Endothelial cell (in vitro differentiated cells): ENCODE measurements around the gene PPP1R2. TPM values are rescaled to one million over a fixed set of nuclear protein-coding genes. Genes with fewer than 3 reads are reported as not detected.

ENCODE experiments used
- DNase-seq: peaks from one replicate; pipeline ENCODE4 v3.0.0; 2021; ENCODE audit warnings: low spot score
- H3K27ac Mint-ChIP-seq: one replicate; pipeline ENCODE4 v1.8.0; 2021; ENCODE audit warnings: mixed read lengths, inconsistent platforms; ENCODE audit not compliant: unreplicated experiment
- H3K27me3 Mint-ChIP-seq: one replicate; pipeline ENCODE4 v1.8.0; 2021; ENCODE audit warnings: mild to moderate bottlenecking, moderate library complexity, mixed read lengths, inconsistent platforms; ENCODE audit not compliant: unreplicated experiment
- H3K36me3 Mint-ChIP-seq: one replicate; pipeline ENCODE4 v1.8.0; 2021; ENCODE audit warnings: mild to moderate bottlenecking, low read depth, mixed read lengths, inconsistent platforms; ENCODE audit not compliant: unreplicated experiment
- H3K4me1 Mint-ChIP-seq: one replicate; pipeline ENCODE4 v1.8.0; 2021; ENCODE audit warnings: mild to moderate bottlenecking, mixed read lengths, inconsistent platforms; ENCODE audit not compliant: unreplicated experiment
- H3K4me3 Mint-ChIP-seq: one replicate; pipeline ENCODE4 v1.8.0; 2021; ENCODE audit warnings: mild to moderate bottlenecking, mixed read lengths, inconsistent platforms; ENCODE audit not compliant: unreplicated experiment
- H3K9me3 Mint-ChIP-seq: one replicate; pipeline ENCODE4 v1.8.0; 2021; ENCODE audit warnings: mixed read lengths, inconsistent platforms; ENCODE audit not compliant: unreplicated experiment
- CTCF ChIP-seq: fragments of 200-600 bp; sonication (generic); IDR thresholded peaks from one replicate; pipeline ENCODE4 v1.5.0; 2021; ENCODE audit warnings: antibody characterized with exemption; ENCODE audit not compliant: unreplicated experiment
- total RNA-seq: library from RNA; stranded (reverse); fragmentation: NEBNext Ultra II Directional; extraction: Animal tissue kit (Norgen Biotek cat#: 25700); gene quantifications from one replicate; pipeline ENCODE4 v1.2.1, GENCODE V29; 2021; ENCODE audit not compliant: unreplicated experiment

The PPP1R2 gene
- total RNA-seq, 1 donor from 2014 or later = 29.7 TPM

DNA sequence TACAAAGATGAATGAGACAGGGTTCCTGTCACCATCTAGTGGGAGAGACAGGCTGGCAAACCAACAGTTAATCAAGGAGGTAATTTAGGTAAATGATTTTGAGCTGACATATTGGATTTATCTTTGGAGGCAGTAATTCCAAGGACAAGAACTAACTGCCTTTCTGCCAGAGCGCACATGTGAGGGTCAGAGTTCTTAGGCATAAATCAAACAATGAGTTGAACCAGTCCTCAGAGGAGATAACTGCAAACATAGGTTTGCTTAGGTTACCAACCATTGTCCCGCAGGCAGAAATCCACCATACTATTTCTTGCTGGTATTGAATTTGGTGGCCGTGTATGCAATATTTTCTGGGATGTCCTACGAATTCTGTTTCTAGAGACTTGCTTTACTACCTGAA, 14.2 kb upstream of the PPP1R2 start:
- no peak overlapping the region for H3K4me3 Mint-ChIP-seq
- no peak for DNase-seq
- no peaks in the 10 kb centered on the region for H3K36me3 Mint-ChIP-seq
- no peak for TF ChIP-seq CTCF
- H3K27ac Mint-ChIP-seq = no peak overlapping the region
- H3K4me1 Mint-ChIP-seq = no peaks in the 10 kb centered on the region
- no peaks in the 10 kb centered on the region for H3K9me3 Mint-ChIP-seq
- H3K27me3 Mint-ChIP-seq = peaks cover 5% of the 10 kb centered on the region

GRCh38 chr3:195556390-195556789, 13.3 kb upstream of the PPP1R2 start:
- Mint-ChIP-seq H3K36me3 (no peaks in the 10 kb centered on the region), H3K9me3 (no peaks in the 10 kb centered on the region), H3K4me3 (no peak overlapping the region), H3K27ac (no peak overlapping the region), H3K27me3 (peaks cover 5% of the 10 kb centered on the region), H3K4me1 (no peaks in the 10 kb centered on the region)
- no peak for TF ChIP-seq CTCF
- peak; percentile 32 for DNase-seq

DNA sequence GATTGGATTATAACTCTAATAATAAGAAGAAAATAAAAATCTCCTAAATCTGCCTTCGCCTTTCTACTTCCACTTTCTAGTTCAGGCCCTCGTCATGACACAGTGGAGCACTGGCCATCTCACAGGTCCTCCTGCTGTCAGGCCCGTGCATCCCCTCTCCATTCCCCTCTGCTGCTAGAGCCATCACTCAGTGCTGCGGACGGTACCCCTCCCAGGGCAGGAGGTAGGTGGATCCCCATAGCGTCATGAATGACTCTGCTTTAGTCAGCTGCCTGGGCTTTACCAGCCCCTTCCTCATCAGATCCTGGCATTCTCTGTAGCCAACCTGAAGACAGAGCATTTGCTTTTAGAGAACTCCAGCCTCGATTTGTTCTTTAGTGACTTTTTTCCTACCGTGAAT, 12.0 kb upstream of the PPP1R2 start:
- DNase-seq = no peak

GRCh38 chr3:195554458-195554857, 11.3 kb upstream of the PPP1R2 start:
- no peaks in the 10 kb centered on the region for H3K36me3 Mint-ChIP-seq
- peaks cover 5% of the 10 kb centered on the region for H3K27me3 Mint-ChIP-seq
- H3K9me3 Mint-ChIP-seq = no peaks in the 10 kb centered on the region
- no peak overlapping the region for H3K27ac Mint-ChIP-seq
- no peak for DNase-seq
- H3K4me1 Mint-ChIP-seq = peaks cover 3% of the 10 kb centered on the region
- TF ChIP-seq CTCF = no peak
- H3K4me3 Mint-ChIP-seq = no peak overlapping the region

More for the DNA sequence above, 12.0 kb upstream of the PPP1R2 start:
- Mint-ChIP-seq H3K9me3 (no peaks in the 10 kb centered on the region), H3K27me3 (peaks cover 5% of the 10 kb centered on the region), H3K36me3 (no peaks in the 10 kb centered on the region), H3K4me3 (no peak overlapping the region), H3K4me1 (peaks cover under 1% of the 10 kb centered on the region), H3K27ac (no peak overlapping the region)
- TF ChIP-seq CTCF = no peak

DNA sequence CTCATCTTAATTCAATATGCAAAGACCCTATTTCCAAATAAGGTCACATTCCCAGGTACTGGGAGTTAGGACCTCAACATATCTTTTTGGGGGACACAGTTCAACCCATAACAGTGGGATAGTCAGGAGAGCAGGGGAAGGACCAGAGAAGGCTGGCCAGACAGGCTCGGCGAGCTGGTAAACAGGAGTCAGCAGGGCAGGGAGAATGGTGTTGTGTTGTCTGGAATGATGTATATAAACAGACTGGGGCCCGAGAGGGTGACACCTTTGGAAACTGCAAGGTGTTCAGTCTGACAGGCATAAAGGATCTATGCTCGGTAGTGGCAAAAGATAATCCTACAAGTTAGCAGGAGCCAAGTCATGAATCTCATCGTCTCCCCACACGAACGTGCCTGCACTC, 10.1 kb upstream of the PPP1R2 start:
- Mint-ChIP-seq H3K27ac (no peak overlapping the region), H3K27me3 (peaks cover 5% of the 10 kb centered on the region), H3K4me3 (no peak overlapping the region), H3K9me3 (no peaks in the 10 kb centered on the region), H3K36me3 (no peaks in the 10 kb centered on the region), H3K4me1 (peaks cover 7% of the 10 kb centered on the region)
- DNase-seq = no peak
- no peak for TF ChIP-seq CTCF
